Tracheal epithelial cell (primary cell): ENCODE data around the gene ACAP3. TPM values are rescaled to one million over a fixed set of nuclear protein-coding genes. Genes with fewer than 3 reads are reported as not detected.

ENCODE experiments used
- total RNA-seq: library from RNA; depleted of rRNA; stranded (reverse); fragments of >200 nt; gene quantifications from 2 replicates; pipeline ENCODE4 v1.2.1, GENCODE V29; 2014

ACAP3 gene
- 35.0 and 38.1 TPM in 2 replicates for total RNA-seq

DNA sequence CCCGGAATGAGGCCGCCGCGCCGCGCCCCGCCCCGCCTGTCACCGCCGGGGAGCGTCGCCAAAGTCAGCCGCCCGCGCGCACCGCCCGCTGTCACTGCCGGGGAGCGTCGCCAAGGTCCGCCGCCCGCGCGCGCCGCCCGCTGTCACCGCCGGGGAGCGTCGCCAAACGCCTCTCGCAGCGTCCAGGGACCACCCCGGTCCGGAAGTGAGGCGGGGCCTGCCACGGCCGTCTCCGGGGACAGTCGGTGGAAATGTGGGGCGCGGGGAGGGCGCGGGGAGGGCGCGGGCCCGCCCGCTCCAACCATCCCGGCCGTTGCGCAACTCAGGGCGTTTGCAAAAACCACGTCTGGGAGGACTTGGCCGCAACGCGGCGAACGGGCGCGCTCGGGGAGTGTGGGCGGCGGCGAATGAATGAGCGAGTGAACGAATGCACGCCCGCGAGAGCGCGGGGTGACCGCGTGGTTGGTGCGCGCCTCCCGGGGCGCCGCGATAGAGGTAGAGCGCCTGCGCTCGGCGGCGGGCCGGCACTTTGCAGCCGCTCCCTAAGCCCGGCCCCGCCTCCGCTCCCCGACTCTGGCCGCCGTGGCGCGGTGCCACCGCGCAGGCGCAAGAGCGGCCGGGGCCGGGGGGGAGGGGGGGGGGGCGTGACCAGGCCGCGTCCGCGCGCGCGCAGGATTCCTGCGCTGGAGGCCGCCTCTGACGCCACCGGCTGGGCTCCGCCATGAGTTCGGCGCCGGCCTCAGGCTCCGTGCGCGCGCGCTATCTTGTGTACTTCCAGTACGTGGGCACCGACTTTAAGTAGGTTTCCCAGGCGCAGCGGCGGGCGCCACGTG, at the start of gene ACAP3, which contains the start of gene PUSL1:
TSS of gene ACAP3 (minus strand) at position 8 of the 833 bp plus-strand sequence. CDS start 115 bp downstream, outside the sequence.
TSS of gene PUSL1 (plus strand) at position 675 of the 833 bp plus-strand sequence. CDS start at position 722, 47 bp downstream.

GRCh38 chr1:1349256-1350012, 41.7 kb upstream of the ACAP3 start, which contains the start of gene DVL1:
Gene DVL1 (minus strand): TSS chr1:1349418. CDS start chr1:1349065, 353 bp downstream.

DNA sequence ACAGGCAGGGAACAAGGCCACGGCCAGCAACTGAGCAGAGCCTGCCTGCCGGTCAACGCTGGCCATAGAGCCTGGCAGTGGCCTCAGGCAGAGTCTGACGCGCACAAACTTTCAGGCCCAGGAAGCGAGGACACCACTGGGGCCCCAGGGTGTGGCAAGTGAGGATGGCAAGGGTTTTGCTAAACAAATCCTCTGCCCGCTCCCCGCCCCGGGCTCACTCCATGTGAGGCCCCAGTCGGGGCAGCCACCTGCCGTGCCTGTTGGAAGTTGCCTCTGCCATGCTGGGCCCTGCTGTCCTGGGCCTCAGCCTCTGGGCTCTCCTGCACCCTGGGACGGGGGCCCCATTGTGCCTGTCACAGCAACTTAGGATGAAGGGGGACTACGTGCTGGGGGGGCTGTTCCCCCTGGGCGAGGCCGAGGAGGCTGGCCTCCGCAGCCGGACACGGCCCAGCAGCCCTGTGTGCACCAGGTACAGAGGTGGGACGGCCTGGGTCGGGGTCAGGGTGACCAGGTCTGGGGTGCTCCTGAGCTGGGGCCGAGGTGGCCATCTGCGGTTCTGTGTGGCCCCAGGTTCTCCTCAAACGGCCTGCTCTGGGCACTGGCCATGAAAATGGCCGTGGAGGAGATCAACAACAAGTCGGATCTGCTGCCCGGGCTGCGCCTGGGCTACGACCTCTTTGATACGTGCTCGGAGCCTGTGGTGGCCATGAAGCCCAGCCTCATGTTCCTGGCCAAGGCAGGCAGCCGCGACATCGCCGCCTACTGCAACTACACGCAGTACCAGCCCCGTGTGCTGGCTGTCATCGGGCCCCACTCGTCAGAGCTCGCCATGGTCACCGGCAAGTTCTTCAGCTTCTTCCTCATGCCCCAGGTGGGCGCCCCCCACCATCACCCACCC, 23.6 kb upstream of the ACAP3 start, which contains the start of gene TAS1R3:
TSS of gene TAS1R3 (plus strand) at position 213 of the 898 bp plus-strand sequence. CDS start at position 279, 66 bp downstream.

GRCh38 chr1:1324524-1325287, 17.0 kb upstream of the ACAP3 start, which contains the start of the genes CPTP and INTS11:
Gene CPTP (plus strand): TSS chr1:1324802. CDS start chr1:1326911, 2,109 bp downstream.
Gene INTS11 (minus strand): TSS chr1:1324660. CDS start chr1:1324608, 52 bp downstream.

DNA sequence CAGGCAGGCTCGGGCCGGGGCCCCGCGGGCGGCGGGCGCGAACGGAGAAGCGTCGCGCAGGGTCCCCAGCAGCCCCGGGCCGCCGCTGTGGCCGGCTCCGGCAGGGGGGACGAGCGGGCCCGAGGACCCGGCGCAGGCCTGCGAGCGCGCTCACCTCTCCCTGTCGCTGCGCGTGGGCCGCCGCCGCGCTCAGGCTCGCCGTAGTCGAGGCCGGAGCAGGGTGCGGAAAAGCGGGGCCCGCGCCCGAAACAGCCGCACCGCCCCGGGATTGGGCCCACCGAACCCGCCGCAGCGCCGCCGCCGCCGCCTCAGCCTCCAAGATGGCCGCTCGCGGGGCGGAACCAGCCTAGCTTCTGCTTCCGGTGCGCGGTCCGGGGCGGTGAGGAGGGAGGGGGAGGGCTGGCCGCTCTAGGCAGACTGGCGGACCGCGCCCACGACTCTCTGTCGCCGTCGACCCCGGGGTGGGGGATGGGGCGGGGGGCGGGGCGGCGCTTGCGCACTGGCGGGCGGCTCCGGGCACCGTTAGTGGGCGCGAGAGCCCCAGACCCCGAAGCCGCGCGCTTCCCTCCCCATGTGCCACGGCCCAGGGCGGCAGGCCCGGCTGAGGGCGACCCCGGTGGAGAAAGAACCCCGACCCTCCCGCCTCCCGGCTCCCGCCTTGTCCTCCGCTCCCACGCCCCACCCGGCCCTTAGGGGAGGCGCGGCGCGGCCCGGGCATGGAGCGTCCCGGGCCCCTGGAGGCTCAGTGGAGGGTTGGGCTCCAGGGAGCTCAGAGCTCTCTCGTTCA, 34.0 kb downstream of the ACAP3 start, which contains the start of gene UBE2J2:
TSS of gene UBE2J2 (minus strand) at position 343 of the 787 bp plus-strand sequence. CDS start 5,862 bp downstream, outside the sequence.

DNA sequence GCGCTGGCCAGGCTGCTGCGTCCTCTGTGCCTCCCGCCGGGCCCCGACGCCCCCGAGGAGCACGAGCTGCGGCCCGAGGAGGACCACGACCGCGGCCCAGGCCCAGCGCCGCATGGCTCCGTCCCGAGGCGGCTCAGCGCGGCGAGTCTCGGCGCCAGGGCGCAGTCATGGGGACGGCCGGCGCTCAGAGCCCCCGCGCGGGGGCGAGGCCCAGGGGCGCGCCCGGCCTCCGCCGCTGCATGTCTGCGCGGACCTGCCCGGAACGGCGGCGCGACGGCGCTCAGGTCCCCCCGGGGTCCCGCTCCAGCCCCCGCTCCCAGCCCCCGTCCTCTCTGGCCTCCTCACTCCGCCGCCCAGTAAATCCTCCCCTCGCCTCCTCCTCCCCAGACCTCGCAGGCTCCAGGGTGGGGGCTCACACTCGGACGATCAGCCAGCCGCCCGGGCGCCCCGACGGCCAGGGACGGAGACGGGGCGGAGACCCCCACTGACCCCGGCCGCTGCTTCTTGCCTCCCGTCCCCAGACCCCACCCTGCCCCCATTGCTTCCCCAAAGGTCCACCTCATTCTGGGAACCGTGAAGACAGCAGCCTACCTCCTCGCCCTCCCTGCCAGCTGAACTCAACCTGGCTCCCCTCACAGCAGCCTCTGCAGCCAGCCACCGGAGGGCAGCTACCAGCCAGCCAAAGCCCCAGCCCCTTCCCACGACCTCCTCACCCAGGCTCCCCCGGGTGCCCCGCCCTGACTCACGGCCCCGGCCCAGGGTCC, 61.0 kb downstream of the ACAP3 start, which contains the start of gene C1QTNF12:
TSS of gene C1QTNF12 (minus strand) at position 146 of the 764 bp plus-strand sequence. CDS start at position 114, 32 bp downstream.

Other genes starting within 250 kb of the ACAP3 start
- gene RNF223, start 233.6 kb downstream of the ACAP3 start, total RNA-seq: 3.8 and 5.1 TPM in 2 replicates
- 8.0 and 10.2 TPM in 2 replicates for gene C1orf159, start 191.8 kb downstream of the ACAP3 start, total RNA-seq
- gene TTLL10, start 134.1 kb downstream of the ACAP3 start, total RNA-seq: not detected in 2 replicates
- 0.64 and 1.9 TPM in 2 replicates for gene TNFRSF18, start 101.3 kb downstream of the ACAP3 start, total RNA-seq
- gene TNFRSF4, start 93.8 kb downstream of the ACAP3 start, total RNA-seq: not detected in 2 replicates
- 73.1 and 76.6 TPM in 2 replicates for gene SDF4, start 75.9 kb downstream of the ACAP3 start, total RNA-seq
- 28.8 and 37.8 TPM in 2 replicates for gene B3GALT6, start 75.7 kb downstream of the ACAP3 start, total RNA-seq
- gene C1QTNF12, start 61.2 kb downstream of the ACAP3 start, total RNA-seq: 1.9 and 2.4 TPM in 2 replicates
- 45.2 and 48.0 TPM in 2 replicates for gene UBE2J2, start 34.1 kb downstream of the ACAP3 start, total RNA-seq
- 0.21 and 0.96 TPM in 2 replicates for gene SCNN1D, start 27.5 kb downstream of the ACAP3 start, total RNA-seq
- 25.1 and 36.7 TPM in 2 replicates for gene PUSL1, start 667 bp upstream of the ACAP3 start, total RNA-seq
- gene INTS11, start 16.7 kb upstream of the ACAP3 start, total RNA-seq: 53.9 and 67.0 TPM in 2 replicates
- gene CPTP, start 16.9 kb upstream of the ACAP3 start, total RNA-seq: 17.1 and 23.1 TPM in 2 replicates
- gene TAS1R3, start 23.4 kb upstream of the ACAP3 start, total RNA-seq: 0.21 TPM in 1 of 2 replicates, not detected in the other
- 262 and 265 TPM in 2 replicates for gene DVL1, start 41.5 kb upstream of the ACAP3 start, total RNA-seq
- gene MXRA8, start 50.6 kb upstream of the ACAP3 start, total RNA-seq: 2.8 and 12.0 TPM in 2 replicates
- 138 and 166 TPM in 2 replicates for gene AURKAIP1, start 67.3 kb upstream of the ACAP3 start, total RNA-seq
- 75.2 and 80.1 TPM in 2 replicates for gene CCNL2, start 91.4 kb upstream of the ACAP3 start, total RNA-seq
- 56.1 and 74.5 TPM in 2 replicates for gene MRPL20, start 99.4 kb upstream of the ACAP3 start, total RNA-seq
- gene ANKRD65, start 113.3 kb upstream of the ACAP3 start, total RNA-seq: 11.6 and 15.1 TPM in 2 replicates
- 13.0 and 14.1 TPM in 2 replicates for gene VWA1, start 127.8 kb upstream of the ACAP3 start, total RNA-seq
- gene ATAD3C, start 141.8 kb upstream of the ACAP3 start, total RNA-seq: not detected in 2 replicates
- 13.0 and 22.4 TPM in 2 replicates for gene ATAD3B, start 163.8 kb upstream of the ACAP3 start, total RNA-seq
- gene ATAD3A, start 204.2 kb upstream of the ACAP3 start, total RNA-seq: 25.2 and 41.0 TPM in 2 replicates
- not detected in 2 replicates for gene TMEM240, start 232.7 kb upstream of the ACAP3 start, total RNA-seq